Spleen (tissue), 11 donors: ENCODE measurements around the gene AMOTL1. TPM values are rescaled to one million over a fixed set of nuclear protein-coding genes. Genes with fewer than 3 reads are reported as not detected.
A peak's percentile ranks its signal among the peaks of the same experiment; 100 is the strongest.

Experiments
- DNase-seq: peaks from one replicate; pipeline ENCODE4 v3.0.0-alpha.2; 2020
- H3K27ac ChIP-seq, 8 donors: fragments of 200-600 bp; sonication (generic) in 7 of 8; 1 replicate in 4 of 8; 2 replicates in 4 of 8; pipeline versions ENCODE4 v1.5.0 to v1.8.0; 2016 to 2021; ENCODE audit warnings: inconsistent platforms in 4 of 8, mild to moderate bottlenecking in 4 of 8, moderate library complexity in 1 of 8
- H3K27me3 ChIP-seq, 7 donors: fragments of 200-600 bp; sonication (generic) in 6 of 7; replicated peaks in 1 of 7; 1 replicate in 4 of 7; 2 replicates in 3 of 7; pipeline versions ENCODE4 v1.5.0 to v1.8.0; 2016 to 2021; ENCODE audit warnings: inconsistent platforms in 3 of 7, mild to moderate bottlenecking in 1 of 7
- H3K36me3 ChIP-seq, 6 donors: fragments of 200-600 bp; sonication (generic) in 5 of 6; 1 replicate in 4 of 6; 2 replicates in 2 of 6; pipeline versions ENCODE4 v1.5.0 to v1.8.0; 2016 to 2021; ENCODE audit warnings: inconsistent platforms in 2 of 6
- H3K4me1 ChIP-seq, 6 donors: fragments of 200-600 bp; sonication (generic) in 5 of 6; 1 replicate in 3 of 6; 2 replicates in 3 of 6; pipeline versions ENCODE4 v1.5.0 to v1.8.0; 2016 to 2021; ENCODE audit warnings: inconsistent platforms in 3 of 6
- H3K4me3 ChIP-seq, 8 donors: fragments of 200-600 bp; sonication (generic) in 7 of 8; 1 replicate in 4 of 8; 2 replicates in 4 of 8; pipeline versions ENCODE4 v1.5.0 to v1.8.0; 2016 to 2021; ENCODE audit warnings: inconsistent platforms in 4 of 8, mild to moderate bottlenecking in 4 of 8, moderate library complexity in 2 of 8
- H3K9me3 ChIP-seq, 8 donors: fragments of 200-600 bp; sonication (generic) in 7 of 8; 1 replicate in 4 of 8; 2 replicates in 4 of 8; pipeline versions ENCODE4 v1.5.0 to v1.8.0; 2016 to 2021; ENCODE audit warnings: inconsistent platforms in 4 of 8
- POLR2A ChIP-seq, 3 donors: fragments of 450-650 bp; IDR thresholded peaks; one replicate each; pipeline ENCODE4 v1.5.1; 2017; ENCODE audit warnings: antibody characterized with exemption in 3 of 3, mild to moderate bottlenecking in 1 of 3
- POLR2AphosphoS5 ChIP-seq, 3 donors: sonication (generic); formaldehyde crosslinking; IDR thresholded peaks; one replicate each; pipeline ENCODE4 v1.5.1; 2017; ENCODE audit warnings: antibody characterized with exemption in 3 of 3
- WGBS, 5 donors: extraction: QIAGEN DNeasy Blood & Tissue Kit in 3 of 5; methylation state at CpG; one replicate each; pipeline versions ENCODE4 v1.1.5 to v1.1.7; 2013 to 2018; 5-methylcytosine and 5-hydroxymethylcytosine counted together
- intact Hi-C: fragments of 100-400 bp; cut with DNase I; formaldehyde crosslinking; loops from one replicate; pipeline ENCODE4 v1.15.0; 2023; ENCODE audit warnings: low total_unique reads
- polyA plus RNA-seq, 3 donors: library from polyadenylated mRNA; stranded (reverse); fragments of 200-250 nt; gene quantifications; one replicate each; pipeline ENCODE4 v1.2.1, GENCODE V29; 2013
- total RNA-seq, 7 donors: library from RNA; depleted of rRNA in 3 of 7; stranded (reverse); fragments of >200 nt in 3 of 7; fragmentation: NEBNext Ultra II Directional in 4 of 7; extraction: Animal tissue kit (Norgen Biotek cat#: 25700) in 4 of 7; gene quantifications; one replicate each; pipeline versions ENCODE4 v1.1.0 to v1.2.1, GENCODE V29; 2016 to 2021
- TF ChIP-seq, protein P1 (sequence below), 11 experiments: fragments of 200-600 bp in 7 of 11; fragments of 450-650 bp in 4 of 11; sonication (generic) in 4 of 11; IDR thresholded peaks in 8 of 11; conservative IDR thresholded peaks in 3 of 11; 1 replicate in 7 of 11; 2 replicates in 4 of 11; pipeline versions ENCODE4 v1.4.0 to v1.8.0; 2016 to 2021; ENCODE audit warnings: antibody characterized with exemption in 11 of 11, inconsistent platforms in 4 of 11, mild to moderate bottlenecking in 1 of 11
- donor health status: healthy with polysubstance abuse.
- donor health status: DM: no; HTN: no; CAD: no; lungs with moderate emphysema.
- donor health status: DM: no; HTN: no; CAD: no.
- donor health status: Bipolar disorder and iron deficiency.
- donor health status: healthy.
- donor health status: DM: no; HTN: no; CAD: no.
- donor health status: DM: yes; HTN: yes; CAD: no.

AMOTL1 gene
- total and polyA plus RNA-seq, 10 donors, result 1.4 to 43.9 (median 29.7) TPM

DNA sequence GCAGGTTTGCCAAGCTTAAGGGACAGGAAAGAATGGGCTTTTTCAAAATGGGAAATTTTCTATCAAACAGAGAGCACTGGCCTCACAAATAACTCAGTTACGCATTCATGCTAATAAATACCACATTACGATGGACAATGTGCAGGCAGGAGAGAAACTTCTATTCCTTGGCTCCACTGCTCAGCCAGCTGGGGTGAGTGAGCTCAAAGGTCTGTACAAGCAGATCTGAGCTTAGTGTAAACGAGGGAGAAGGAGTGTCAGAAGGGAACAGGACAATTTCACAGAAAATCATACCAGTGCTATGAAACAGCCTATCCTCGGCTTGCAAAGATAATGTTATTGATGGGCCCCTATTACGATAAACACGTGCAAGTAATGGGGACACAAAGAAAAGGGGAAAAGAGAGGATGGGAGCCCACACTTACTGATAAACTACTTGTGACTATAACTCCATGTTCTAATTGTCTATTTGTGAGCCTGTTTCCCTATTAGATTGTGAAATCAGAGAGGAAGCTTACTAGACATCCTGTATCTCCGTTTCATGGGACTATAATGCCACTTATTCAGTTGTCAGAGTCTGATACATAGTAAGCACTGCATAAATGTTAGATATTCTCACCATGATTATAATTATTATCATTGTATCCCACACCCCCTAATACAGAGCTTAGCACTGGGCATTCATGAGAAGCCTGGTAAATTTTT lies 46.3 kb downstream of the AMOTL1 start:
- peaks cover 0 to 17% (median 13%) of the 10 kb centered on the region in 8 donors for H3K9me3 ChIP-seq
- H3K36me3 ChIP-seq, result peaks cover 0 to 9% (median 0%) of the 10 kb centered on the region in 6 donors
- H3K27me3 ChIP-seq, result no peaks in the 10 kb centered on the region
- H3K4me1 ChIP-seq, result peaks cover 0 to 6% (median 0%) of the 10 kb centered on the region in 6 donors
- intact Hi-C loops, result no loop called here
- TF ChIP-seq POLR2AphosphoS5 (IDR thresholded peaks at IDR 0.05), result no peak
- TF ChIP-seq, protein P1, sequence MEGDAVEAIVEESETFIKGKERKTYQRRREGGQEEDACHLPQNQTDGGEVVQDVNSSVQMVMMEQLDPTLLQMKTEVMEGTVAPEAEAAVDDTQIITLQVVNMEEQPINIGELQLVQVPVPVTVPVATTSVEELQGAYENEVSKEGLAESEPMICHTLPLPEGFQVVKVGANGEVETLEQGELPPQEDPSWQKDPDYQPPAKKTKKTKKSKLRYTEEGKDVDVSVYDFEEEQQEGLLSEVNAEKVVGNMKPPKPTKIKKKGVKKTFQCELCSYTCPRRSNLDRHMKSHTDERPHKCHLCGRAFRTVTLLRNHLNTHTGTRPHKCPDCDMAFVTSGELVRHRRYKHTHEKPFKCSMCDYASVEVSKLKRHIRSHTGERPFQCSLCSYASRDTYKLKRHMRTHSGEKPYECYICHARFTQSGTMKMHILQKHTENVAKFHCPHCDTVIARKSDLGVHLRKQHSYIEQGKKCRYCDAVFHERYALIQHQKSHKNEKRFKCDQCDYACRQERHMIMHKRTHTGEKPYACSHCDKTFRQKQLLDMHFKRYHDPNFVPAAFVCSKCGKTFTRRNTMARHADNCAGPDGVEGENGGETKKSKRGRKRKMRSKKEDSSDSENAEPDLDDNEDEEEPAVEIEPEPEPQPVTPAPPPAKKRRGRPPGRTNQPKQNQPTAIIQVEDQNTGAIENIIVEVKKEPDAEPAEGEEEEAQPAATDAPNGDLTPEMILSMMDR (IDR thresholded peaks at IDR 0.05 in 8 of 11, conservative IDR thresholded peaks at IDR 0.05 in 3 of 11), result no peak
- TF ChIP-seq POLR2A (IDR thresholded peaks at IDR 0.05), result no peak
- DNase-seq, result no peak
- H3K4me3 ChIP-seq, result no peak overlapping the region
- WGBS, 5 donors, result 78 to 89% (median 81%) methylated on average over 7 of the region's 7 CpGs
- peak overlapping the region in 1 of 8 donors; percentile 10 for H3K27ac ChIP-seq

DNA sequence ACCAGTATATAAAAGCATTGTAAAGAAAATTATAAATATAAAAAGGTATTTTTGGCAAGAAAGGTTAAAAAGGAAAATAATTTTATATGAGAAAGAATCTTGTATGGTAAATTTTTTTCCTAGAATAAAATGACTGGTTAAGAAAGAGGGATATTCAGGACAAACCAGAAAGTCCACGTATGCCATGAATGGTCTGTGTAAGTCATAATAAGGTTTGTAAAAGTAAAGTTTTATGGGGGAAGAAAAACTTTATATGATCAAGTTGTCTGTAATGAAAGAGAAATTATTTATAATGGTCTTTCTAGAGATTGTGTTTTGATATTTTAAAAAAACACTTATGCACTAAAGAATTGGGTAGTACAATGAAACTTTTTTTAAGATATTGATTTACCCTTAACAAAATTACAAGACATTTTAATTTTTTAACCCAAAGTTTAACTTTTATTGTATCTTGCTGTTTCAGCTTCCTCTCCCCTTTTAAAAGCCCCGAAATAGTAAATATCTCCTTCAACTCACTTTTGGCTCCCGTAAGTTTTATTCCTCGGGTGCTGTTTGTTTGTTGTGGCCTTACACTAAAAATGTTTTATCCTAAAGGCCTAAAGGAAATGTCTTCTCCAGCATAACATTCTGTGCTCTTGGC lies 47.7 kb downstream of the AMOTL1 start:
- 92 to 98% (median 95%) methylated on average over 4 of the region's 4 CpGs for WGBS, 5 donors
- no peak overlapping the region for H3K4me3 ChIP-seq
- H3K36me3 ChIP-seq, result peaks cover 0 to 14% (median 0%) of the 10 kb centered on the region in 6 donors
- H3K9me3 ChIP-seq, result peaks cover 0 to 17% (median 13%) of the 10 kb centered on the region in 8 donors
- no peak overlapping the region for H3K27ac ChIP-seq
- no peaks in the 10 kb centered on the region for H3K27me3 ChIP-seq
- H3K4me1 ChIP-seq, result peaks cover 0 to 6% (median 0%) of the 10 kb centered on the region in 6 donors
- DNase-seq, result no peak
- intact Hi-C loops, result no loop called here
- TF ChIP-seq POLR2A (IDR thresholded peaks at IDR 0.05), result no peak
- TF ChIP-seq, protein P1 (IDR thresholded peaks at IDR 0.05 in 8 of 11, conservative IDR thresholded peaks at IDR 0.05 in 3 of 11), result no peak
- TF ChIP-seq POLR2AphosphoS5 (IDR thresholded peaks at IDR 0.05), result no peak

DNA sequence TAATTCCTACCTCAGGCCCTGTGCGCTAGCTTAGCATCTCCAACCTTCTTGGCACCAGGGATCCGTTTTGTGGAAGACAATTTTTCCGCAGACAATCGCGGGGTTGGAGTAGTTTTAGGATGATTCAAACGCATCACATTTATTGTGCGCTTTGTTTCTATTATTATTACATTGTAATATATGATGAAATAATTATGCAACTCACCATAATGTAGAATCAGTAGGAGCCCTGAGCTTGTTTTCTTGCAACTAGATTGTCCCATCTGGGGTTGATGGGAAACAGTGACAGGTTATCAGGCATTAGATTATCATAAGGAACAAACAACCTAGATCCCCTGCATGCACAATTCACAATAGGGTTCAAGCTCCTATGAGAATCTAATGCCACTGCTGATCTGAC lies 52.3 kb downstream of the AMOTL1 start:
- no peaks in the 10 kb centered on the region for H3K4me1 ChIP-seq
- H3K27me3 ChIP-seq, result no peaks in the 10 kb centered on the region
- H3K27ac ChIP-seq, result no peak overlapping the region
- no peak for TF ChIP-seq POLR2A (IDR thresholded peaks at IDR 0.05)
- no peak for TF ChIP-seq POLR2AphosphoS5 (IDR thresholded peaks at IDR 0.05)
- TF ChIP-seq, protein P1 (IDR thresholded peaks at IDR 0.05 in 8 of 11, conservative IDR thresholded peaks at IDR 0.05 in 3 of 11), result no peak
- DNase-seq, result no peak
- intact Hi-C loops, result no loop called here
- peaks cover 0 to 49% (median 6%) of the 10 kb centered on the region in 6 donors for H3K36me3 ChIP-seq
- no peak overlapping the region for H3K4me3 ChIP-seq
- H3K9me3 ChIP-seq, result peaks cover 0 to 12% (median 9%) of the 10 kb centered on the region in 8 donors
- 94 to 99% (median 98%) methylated on average over 7 of the region's 7 CpGs for WGBS, 5 donors

DNA sequence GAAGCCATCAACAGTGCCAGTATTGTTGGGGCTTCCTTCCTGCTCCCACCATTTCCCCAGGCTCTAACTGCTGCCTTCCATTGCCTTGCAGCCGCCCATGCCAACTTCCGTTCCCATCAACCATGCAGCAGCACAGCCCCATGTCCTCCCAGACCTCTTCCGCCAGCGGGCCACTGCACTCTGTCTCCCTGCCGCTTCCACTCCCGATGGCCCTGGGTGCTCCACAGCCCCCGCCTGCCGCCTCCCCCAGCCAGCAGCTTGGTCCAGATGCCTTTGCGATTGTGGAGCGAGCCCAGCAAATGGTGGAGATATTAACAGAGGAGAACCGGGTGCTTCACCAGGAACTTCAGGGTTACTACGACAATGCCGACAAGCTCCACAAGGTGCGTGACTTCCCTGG lies 53.3 kb downstream of the AMOTL1 start:
- peaks cover 0 to 57% (median 9%) of the 10 kb centered on the region in 6 donors for H3K36me3 ChIP-seq
- no peaks in the 10 kb centered on the region for H3K27me3 ChIP-seq
- peaks cover 0 to 2% (median 0%) of the 10 kb centered on the region in 8 donors for H3K9me3 ChIP-seq
- DNase-seq, result no peak
- intact Hi-C loops, result no loop called here
- H3K4me1 ChIP-seq, result no peaks in the 10 kb centered on the region
- TF ChIP-seq POLR2AphosphoS5 (IDR thresholded peaks at IDR 0.05), result no peak
- TF ChIP-seq POLR2A (IDR thresholded peaks at IDR 0.05), result no peak
- TF ChIP-seq, protein P1 (IDR thresholded peaks at IDR 0.05 in 8 of 11, conservative IDR thresholded peaks at IDR 0.05 in 3 of 11), result no peak
- 96 to 98% (median 98%) methylated on average over 14 of the region's 14 CpGs for WGBS, 5 donors
- no peak overlapping the region for H3K4me3 ChIP-seq
- H3K27ac ChIP-seq, result no peak overlapping the region
